GM12872 (cell line): ENCODE results near the gene CA9.
A peak's percentile ranks its signal among the peaks of the same experiment; 100 is the strongest.

Source experiments
- CTCF ChIP-seq: IDR thresholded peaks from 3 replicates; pipeline ENCODE4 v1.5.1; 2011; ENCODE audit warnings: low read depth, mild to moderate bottlenecking, low read length, moderate library complexity; ENCODE audit not compliant: insufficient read depth

The CA9 gene

GRCh38 chr9:35652829-35653209 lies 20.9 kb upstream of the CA9 start:
- no peak for TF ChIP-seq CTCF

- TF ChIP-seq CTCF: no peak
Observed at GRCh38 chr9:35653611-35654010, 20.1 kb upstream of the CA9 start.

- TF ChIP-seq CTCF: no peak
Observed at GRCh38 chr9:35656348-35656747, 17.4 kb upstream of the CA9 start.

- no peak for TF ChIP-seq CTCF
Observed at GRCh38 chr9:35656831-35657545, 16.7 kb upstream of the CA9 start.

- TF ChIP-seq CTCF: 0 out of 3 replicates have a peak, but pooled peaks have one; percentile 10
Observed at GRCh38 chr9:35657546-35658136, 16.1 kb upstream of the CA9 start, which contains the start of gene RMRP. Gene RMRP (minus strand): TSS chr9:35658019.

GRCh38 chr9:35658137-35658967 lies 15.4 kb upstream of the CA9 start, which contains the start of gene CCDC107:
Gene CCDC107 (plus strand): TSS chr9:35658292. CDS start chr9:35658380, 88 bp downstream.
- TF ChIP-seq CTCF: peak; percentile 66; the same call in 2 of the 3 replicates

GRCh38 chr9:35658968-35659220 lies 14.8 kb upstream of the CA9 start:
- no peak for TF ChIP-seq CTCF
